Vagina (tissue), 2 donors: ENCODE results near the gene ASCL2.

Experiments
- CTCF ChIP-seq, 3 experiments: fragments of 450-650 bp in 2 of 3; fragments of 200-600 bp in 1 of 3; sonication (generic) in 1 of 3; IDR thresholded peaks; one replicate each; pipeline ENCODE4 v1.5.1; 2017 to 2019; ENCODE audit warnings: antibody characterized with exemption in 3 of 3, mild to moderate bottlenecking in 2 of 3, moderate library complexity in 2 of 3
- POLR2A ChIP-seq, 2 donors: fragments of 450-650 bp; IDR thresholded peaks; one replicate each; pipeline ENCODE4 v1.6.1; 2017; ENCODE audit warnings: antibody characterized with exemption in 2 of 2, mild to moderate bottlenecking in 2 of 2, moderate library complexity in 2 of 2
- POLR2AphosphoS5 ChIP-seq, 2 donors: sonication (generic); formaldehyde crosslinking; IDR thresholded peaks; one replicate each; pipeline ENCODE4 v1.9.0; 2017; ENCODE audit warnings: antibody characterized with exemption in 2 of 2, mild to moderate bottlenecking in 2 of 2, low read depth in 1 of 2; ENCODE audit not compliant: insufficient read depth in 1 of 2

- TF ChIP-seq POLR2AphosphoS5 (IDR thresholded peaks at IDR 0.05; ENCODE audit: insufficient read depth in 1 of 2, low read depth in 1 of 2) (peak; percentile 58 to 87), CTCF (IDR thresholded peaks at IDR 0.05) (no peak), POLR2A (IDR thresholded peaks at IDR 0.05) (no peak)
These were observed 42.0 kb upstream of the ASCL2 start for GRCh38 chr11:2312232-2313042.
